HG02798 (cell line): ENCODE results near the gene BRIX1.

Experiments used
- ATAC-seq: cut with Tn5 transposase; IDR thresholded peaks from one replicate; pipeline ENCODE4 v1.9.1; 2021; ENCODE audit warnings: mild to moderate bottlenecking; ENCODE audit not compliant: unreplicated experiment, poor library complexity

BRIX1 gene, protein sequence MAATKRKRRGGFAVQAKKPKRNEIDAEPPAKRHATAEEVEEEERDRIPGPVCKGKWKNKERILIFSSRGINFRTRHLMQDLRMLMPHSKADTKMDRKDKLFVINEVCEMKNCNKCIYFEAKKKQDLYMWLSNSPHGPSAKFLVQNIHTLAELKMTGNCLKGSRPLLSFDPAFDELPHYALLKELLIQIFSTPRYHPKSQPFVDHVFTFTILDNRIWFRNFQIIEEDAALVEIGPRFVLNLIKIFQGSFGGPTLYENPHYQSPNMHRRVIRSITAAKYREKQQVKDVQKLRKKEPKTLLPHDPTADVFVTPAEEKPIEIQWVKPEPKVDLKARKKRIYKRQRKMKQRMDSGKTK

GRCh38 chr5:34915139-34915855, at the start of gene BRIX1, which contains the start of gene RAD1:
TSS of gene BRIX1 (plus strand) at chr5:34915711. CDS start at chr5:34915739, 28 bp downstream.
TSS of gene RAD1 (minus strand) at chr5:34915504. CDS start at chr5:34914892, 612 bp downstream.
- ATAC-seq: peak; percentile 99

- ATAC-seq: no peak
Observed at GRCh38 chr5:34866989-34867471, 48.5 kb upstream of the BRIX1 start.

GRCh38 chr5:34867660-34868059, 47.9 kb upstream of the BRIX1 start:
- ATAC-seq: no peak

- ATAC-seq: no peak
Observed at GRCh38 chr5:34868791-34869190, 46.7 kb upstream of the BRIX1 start.

GRCh38 chr5:34869256-34869655, 46.3 kb upstream of the BRIX1 start:
- no peak for ATAC-seq

DNA sequence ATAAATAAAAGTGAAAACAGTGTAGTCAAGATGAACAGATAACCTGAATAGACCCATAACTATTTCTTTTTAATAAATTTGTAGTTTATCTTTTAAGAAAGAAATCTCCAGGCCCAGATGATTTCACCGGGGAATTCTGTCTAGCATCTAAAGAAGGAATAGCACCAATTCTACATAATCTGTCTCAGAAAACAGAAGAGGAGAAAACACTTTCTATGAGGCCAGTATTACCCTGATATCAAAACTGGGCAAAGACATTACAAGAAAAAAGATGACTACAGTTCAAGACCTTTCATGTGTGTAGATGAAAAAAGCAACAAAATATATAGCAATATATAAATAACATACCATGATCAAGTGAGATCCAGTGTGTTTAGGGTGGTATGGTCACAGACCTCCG, 45.1 kb upstream of the BRIX1 start:
- ATAC-seq: no peak

- ATAC-seq: no peak
Observed at GRCh38 chr5:34876275-34876674, 39.2 kb upstream of the BRIX1 start.

- ATAC-seq: no peak
Observed at GRCh38 chr5:34881246-34881645, 34.3 kb upstream of the BRIX1 start.

DNA sequence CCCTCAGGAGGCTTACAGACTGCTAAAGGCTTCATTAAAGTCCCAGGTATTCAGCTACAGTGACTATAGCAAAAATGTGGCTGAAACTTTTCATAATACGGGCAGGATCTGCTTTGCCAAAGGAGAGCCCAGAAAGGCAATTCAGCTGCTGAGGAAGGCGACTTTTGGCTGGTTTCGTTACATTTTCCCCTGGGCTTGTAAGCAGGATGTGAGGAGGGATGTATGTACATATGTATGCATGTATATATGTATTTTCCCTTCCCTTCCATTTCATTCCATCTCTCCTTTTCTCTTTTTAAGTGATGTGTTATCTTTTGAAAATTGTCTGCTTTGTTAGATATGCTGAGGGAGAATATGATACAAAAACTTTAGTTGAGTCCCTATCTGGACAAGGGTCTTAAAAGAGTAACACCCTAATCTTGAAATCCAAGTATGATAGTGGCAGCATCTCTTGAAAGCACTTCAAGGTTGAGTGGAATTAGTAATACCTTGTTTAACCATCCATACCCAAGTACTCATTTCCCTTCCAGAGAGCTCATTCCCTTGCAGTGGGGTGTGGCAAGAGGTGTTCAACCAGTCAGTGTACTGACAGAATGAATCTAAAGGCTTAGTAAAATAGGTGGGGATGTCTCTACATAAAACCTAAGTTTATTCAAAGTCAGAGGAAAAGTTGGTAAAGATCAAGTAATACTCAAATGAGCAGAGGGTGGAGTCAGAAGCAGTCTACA, 29.0 kb upstream of the BRIX1 start:
- ATAC-seq: no peak

DNA sequence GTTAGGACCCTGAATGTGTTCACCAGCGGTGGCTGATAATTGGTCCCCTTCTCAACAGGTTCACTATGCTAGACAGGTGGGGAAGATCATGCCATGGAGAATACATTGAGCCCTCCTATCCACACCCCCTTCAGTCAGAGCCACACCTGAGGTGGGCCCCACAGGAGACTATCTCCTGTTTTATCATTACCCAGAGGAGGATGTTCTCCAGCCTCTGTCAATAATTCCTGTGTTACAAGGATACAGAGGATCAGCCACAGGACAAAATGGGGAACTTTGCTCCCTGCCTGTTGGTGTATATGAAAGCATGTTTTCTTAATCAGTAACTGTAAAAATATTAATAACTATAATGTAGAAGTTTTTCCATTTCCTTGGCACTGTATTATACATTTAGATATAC, 26.1 kb upstream of the BRIX1 start:
- no peak for ATAC-seq

DNA sequence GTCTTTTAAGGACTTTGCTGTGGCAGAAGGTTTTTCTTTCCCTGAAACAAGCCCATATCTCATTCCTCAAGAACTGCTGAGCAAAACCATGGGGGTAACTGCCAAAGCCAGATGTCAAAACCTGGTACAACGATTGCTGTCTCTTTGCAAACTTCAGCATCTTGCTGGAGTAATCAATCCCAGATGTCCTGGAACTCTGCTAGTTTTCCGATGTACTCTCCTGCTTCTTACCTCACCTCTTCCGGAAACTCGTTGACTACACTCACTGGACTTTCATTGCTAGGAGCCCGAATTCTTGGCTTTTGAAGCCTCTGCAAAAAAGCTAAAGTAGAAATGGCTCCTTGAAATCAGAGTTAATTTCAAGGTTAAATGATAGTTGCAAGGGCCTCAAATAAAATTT, 23.5 kb upstream of the BRIX1 start:
- ATAC-seq: no peak

DNA sequence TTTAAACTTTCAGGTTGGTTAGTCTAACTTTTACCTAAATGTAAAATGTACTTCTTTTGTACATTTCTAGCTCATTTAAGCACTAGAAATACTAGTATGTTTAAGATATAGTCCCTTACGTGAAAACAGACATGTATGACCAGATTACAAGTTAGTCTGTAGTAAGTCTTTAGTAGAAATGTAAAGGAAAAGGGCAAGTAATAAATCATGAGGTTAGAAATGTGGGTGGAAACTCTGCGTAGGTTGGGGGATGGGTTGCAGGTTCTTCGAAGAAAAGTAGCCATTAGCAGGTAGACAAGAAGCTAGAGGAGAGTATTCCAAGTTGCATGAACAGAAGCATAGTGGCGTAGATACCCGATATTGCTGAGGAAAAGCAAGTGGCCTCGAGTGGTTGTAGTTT, 23.1 kb upstream of the BRIX1 start:
- ATAC-seq: no peak

GRCh38 chr5:34894716-34895115, 20.8 kb upstream of the BRIX1 start:
- no peak for ATAC-seq

DNA sequence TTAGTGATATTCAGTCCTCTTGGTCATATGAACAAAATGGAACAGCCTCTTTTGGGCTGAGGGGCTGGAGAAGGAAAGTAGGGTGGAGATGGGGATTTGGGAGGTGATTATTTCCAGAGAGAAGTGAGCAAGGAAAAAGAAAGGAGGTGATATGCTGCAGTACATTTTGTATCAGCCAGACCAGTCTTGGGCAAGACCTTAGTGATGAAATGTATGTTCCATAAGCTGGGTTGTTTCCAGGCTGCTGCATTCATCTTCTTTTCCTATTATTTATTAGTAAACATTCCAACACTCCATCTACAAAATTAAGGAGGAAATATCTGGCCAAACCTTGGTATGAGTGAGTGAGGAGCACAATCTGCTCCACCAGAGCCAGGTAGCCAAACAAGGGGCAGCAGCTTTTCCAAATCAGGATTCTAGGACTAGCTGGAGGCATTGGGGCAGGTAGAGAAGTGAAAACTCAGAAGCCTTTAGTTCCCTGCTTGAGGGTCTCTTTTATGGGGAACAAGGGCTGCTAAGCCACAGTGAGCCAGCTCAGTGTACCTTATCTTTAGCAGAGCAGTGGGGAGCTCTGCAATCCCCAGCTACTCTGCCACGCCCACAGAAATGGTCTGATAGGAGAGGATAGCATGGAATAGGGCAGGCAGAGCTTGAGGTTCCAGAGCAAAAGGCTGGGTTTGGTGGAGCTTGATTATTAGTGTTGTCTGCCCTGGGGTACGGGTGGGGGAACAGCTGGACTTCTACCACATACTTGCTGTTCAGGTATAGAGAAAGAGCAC, 19.7 kb upstream of the BRIX1 start:
- ATAC-seq: no peak

DNA sequence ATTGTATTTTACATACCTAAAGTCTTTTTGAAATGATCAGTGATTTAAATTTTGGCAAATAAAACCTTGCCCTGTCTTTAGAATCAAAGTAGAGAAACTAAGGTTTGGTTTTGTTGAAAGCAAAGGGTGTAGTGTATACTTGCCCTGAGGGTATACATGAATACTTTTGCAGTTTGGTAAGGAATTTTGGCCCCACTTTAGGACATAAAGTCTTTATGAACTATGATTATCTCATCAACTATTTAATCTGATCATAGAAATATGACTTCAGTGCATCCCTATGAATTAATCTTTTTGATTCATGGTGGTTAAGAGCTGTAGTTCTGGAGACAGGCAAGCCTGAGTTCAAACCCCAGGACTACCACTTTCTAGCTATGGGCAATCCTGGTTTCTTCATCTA, 17.9 kb upstream of the BRIX1 start:
- ATAC-seq: no peak

- ATAC-seq: peak; percentile 87
Observed at GRCh38 chr5:34898258-34898895, 17.1 kb upstream of the BRIX1 start.

DNA sequence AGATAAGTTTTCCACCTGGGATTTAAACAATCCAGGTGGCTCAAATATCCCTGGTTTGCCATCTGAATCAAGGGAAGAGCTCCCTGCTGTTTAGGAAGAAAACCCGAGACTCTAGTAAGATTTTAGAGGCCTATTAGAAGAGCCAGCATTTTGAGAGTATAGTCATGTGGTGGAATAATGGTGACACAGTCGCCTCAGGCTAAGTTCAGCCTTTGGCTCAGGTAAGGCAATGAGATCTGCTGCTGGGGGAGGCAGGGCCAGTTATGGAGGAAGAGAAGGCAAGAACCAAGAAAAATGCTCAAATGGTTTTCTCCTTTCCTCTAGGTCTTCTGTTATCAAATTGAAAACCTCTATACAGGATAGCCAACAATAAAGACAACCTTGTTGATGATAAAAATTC, 16.4 kb upstream of the BRIX1 start:
- no peak for ATAC-seq

GRCh38 chr5:34900652-34901051, 14.9 kb upstream of the BRIX1 start:
- ATAC-seq: no peak

GRCh38 chr5:34903260-34903659, 12.3 kb upstream of the BRIX1 start:
- ATAC-seq: no peak

GRCh38 chr5:34905564-34905963, 9.9 kb upstream of the BRIX1 start:
- ATAC-seq: no peak
